ENCODE measurements around the gene EEPD1.

Gene EEPD1

DNA sequence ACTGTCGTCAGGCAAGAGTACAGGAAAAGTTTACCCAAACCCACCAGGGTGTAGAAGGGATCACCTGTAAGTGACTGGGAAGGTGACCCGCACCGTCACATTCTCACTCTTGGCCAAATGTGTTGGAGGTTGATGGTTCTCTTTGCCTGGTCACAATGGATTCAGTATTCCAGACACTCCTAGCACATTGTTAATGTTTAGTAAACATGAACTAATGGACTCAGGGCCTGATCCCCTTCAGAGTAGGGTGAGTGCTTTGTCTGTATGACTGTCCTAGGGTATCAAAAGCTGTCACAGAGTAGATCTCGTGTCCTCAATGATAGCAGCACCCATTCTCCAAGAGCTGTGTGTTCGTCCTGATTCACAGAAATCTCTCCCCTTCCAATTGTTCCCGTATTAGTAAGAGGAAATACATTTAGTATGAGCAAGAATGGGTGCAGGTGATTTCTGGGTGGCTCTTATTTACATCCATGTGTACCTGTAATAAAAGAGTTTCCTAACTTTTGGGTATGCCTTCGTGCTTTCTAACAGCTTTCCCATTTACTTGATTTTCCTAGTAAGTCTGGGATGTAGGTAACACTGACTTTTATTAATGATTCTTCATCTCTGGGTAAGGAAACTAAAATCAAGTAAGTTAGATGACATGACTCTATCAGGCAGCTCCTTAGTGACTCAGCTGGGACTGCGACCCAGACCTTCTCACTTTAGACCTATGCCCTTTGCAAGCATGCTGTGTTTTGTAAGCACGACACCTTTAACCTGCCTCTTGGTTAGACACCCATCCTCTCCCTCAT, 4.7 kb downstream of the EEPD1 start:
- in situ Hi-C loops (cut with MboI; ENCODE audit: low sequenced_read_pairs, unreplicated experiment) = no loop called here
- no peak for DNase-seq (ENCODE audit: low spot score)
- TF ChIP-seq, protein P1, sequence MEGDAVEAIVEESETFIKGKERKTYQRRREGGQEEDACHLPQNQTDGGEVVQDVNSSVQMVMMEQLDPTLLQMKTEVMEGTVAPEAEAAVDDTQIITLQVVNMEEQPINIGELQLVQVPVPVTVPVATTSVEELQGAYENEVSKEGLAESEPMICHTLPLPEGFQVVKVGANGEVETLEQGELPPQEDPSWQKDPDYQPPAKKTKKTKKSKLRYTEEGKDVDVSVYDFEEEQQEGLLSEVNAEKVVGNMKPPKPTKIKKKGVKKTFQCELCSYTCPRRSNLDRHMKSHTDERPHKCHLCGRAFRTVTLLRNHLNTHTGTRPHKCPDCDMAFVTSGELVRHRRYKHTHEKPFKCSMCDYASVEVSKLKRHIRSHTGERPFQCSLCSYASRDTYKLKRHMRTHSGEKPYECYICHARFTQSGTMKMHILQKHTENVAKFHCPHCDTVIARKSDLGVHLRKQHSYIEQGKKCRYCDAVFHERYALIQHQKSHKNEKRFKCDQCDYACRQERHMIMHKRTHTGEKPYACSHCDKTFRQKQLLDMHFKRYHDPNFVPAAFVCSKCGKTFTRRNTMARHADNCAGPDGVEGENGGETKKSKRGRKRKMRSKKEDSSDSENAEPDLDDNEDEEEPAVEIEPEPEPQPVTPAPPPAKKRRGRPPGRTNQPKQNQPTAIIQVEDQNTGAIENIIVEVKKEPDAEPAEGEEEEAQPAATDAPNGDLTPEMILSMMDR (IDR thresholded peaks at IDR 0.05; ENCODE audit: borderline replicate concordance, control extremely low read depth, extremely low read depth, insufficient read depth, missing control alignments) = no peak

GRCh38 chr7:36158321-36158605, 5.2 kb downstream of the EEPD1 start:
- DNase-seq (ENCODE audit: low spot score) = no peak
- in situ Hi-C loops (cut with MboI; ENCODE audit: low sequenced_read_pairs, unreplicated experiment) = no loop called here
- TF ChIP-seq, protein P1 (IDR thresholded peaks at IDR 0.05; ENCODE audit: borderline replicate concordance, control extremely low read depth, extremely low read depth, insufficient read depth, missing control alignments) = no peak

GRCh38 chr7:36159618-36160017, 6.6 kb downstream of the EEPD1 start:
- TF ChIP-seq, protein P1 (IDR thresholded peaks at IDR 0.05; ENCODE audit: borderline replicate concordance, control extremely low read depth, extremely low read depth, insufficient read depth, missing control alignments) = no peak
- no peak for DNase-seq (ENCODE audit: low spot score)
- in situ Hi-C loops (cut with MboI; ENCODE audit: low sequenced_read_pairs, unreplicated experiment) = no loop called here

DNA sequence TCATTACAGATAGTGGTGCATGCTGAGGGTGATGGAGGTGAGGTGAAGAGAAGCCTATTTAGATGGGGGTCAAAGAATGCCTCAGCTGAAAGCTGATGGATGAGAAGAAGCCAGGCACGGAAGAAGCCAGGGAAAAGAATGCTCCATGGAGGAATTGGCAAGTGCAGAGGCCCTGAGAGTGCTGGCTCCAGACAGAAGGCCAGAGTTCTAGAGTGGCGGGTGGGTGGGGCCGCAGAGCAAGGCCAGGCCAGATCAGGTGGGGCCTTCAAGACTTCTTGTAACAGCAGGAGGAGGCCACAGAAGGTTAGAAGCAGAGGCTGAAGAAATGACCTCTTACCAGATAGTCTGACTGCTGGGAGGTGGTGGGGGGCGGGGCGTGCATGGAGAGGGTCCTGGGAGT, 7.3 kb downstream of the EEPD1 start:
- in situ Hi-C loops (cut with MboI; ENCODE audit: low sequenced_read_pairs, unreplicated experiment) = no loop called here
- no peak for DNase-seq (ENCODE audit: low spot score)
- TF ChIP-seq, protein P1 (IDR thresholded peaks at IDR 0.05; ENCODE audit: borderline replicate concordance, control extremely low read depth, extremely low read depth, insufficient read depth, missing control alignments) = no peak

DNA sequence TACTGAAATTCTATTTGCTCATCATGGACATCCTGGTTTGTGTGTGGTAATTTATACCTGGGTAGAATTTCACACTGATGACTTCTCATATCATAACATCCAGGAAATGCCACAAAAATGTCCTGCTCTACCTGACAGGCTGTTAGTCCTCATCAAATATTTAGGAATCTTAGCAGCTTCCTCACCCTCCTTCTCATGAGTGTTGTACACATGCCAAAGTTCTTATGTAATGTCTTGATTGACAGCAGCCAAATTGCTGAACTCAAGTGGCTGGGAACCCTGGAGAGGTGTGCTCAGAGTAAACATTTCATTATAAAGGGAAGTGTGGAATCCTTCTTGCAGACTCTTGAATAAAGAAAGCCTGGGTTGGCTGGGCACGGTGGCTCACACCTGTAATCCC, 8.9 kb downstream of the EEPD1 start:
- no peak for DNase-seq (ENCODE audit: low spot score)
- TF ChIP-seq, protein P1 (IDR thresholded peaks at IDR 0.05; ENCODE audit: borderline replicate concordance, control extremely low read depth, extremely low read depth, insufficient read depth, missing control alignments) = no peak
- in situ Hi-C loops (cut with MboI; ENCODE audit: low sequenced_read_pairs, unreplicated experiment) = no loop called here

- DNase-seq (ENCODE audit: low spot score) = no peak
- in situ Hi-C loops (cut with MboI; ENCODE audit: low sequenced_read_pairs, unreplicated experiment) = no loop called here
- TF ChIP-seq, protein P1 (IDR thresholded peaks at IDR 0.05; ENCODE audit: borderline replicate concordance, control extremely low read depth, extremely low read depth, insufficient read depth, missing control alignments) = no peak
These were observed 12.0 kb downstream of the EEPD1 start for GRCh38 chr7:36165059-36165458.

Measured in GM13976 (cell line).